Heart left ventricle (tissue), 13 donors: ENCODE measurements around the gene MXD1.

Experiments used
- CTCF ChIP-seq, 12 donors: fragments of 200-600 bp; sonication (generic) in 4 of 12; IDR thresholded peaks; one replicate each; pipeline versions ENCODE4 v1.5.0 to v1.8.0; 2018 to 2022; ENCODE audit warnings: antibody characterized with exemption in 12 of 12, mild to moderate bottlenecking in 5 of 12
- POLR2A ChIP-seq, 2 donors: fragments of 450-650 bp; IDR thresholded peaks; one replicate each; pipeline ENCODE4 v1.6.1; 2017; ENCODE audit warnings: antibody characterized with exemption in 2 of 2, mild to moderate bottlenecking in 2 of 2, moderate library complexity in 2 of 2
- donor health status: ischemic (EF 13 %, LVEDD 7.1; RV severe dilation, severe dysfunction).
- donor health status: DM: no; HTN: yes; CAD: no.
- donor health status: DM: no; HTN: no; CAD: no.
- donor health status: ischemic (EF 25% LVEDD 6.9; RV normal size, moderate dysfunction).
- donor health status: ischemic (EF 25% LVEDD 5.7; RV mildly dilated, moderate dysfunction).
- donor health status: ischemic (EF 35%, LVEDD 5.7; RV mildly dilated, moderate dysfunction).
- donor health status: nonischemic (EF 11% LVEDD 7.7; RV severe dilation, severe dysfunction).
- donor health status: DM: yes; HTN: yes; CAD: no.
- donor health status: PGD.
- donor health status: ischemic (EF 29% LVEDD 5.4; RV normal size, mild dysfunction).
- donor health status: nonischemic (EF 23%, LVEDD 6.1; RV moderate dilation, normal function).

GRCh38 chr2:69956475-69956979 lies 41.6 kb downstream of the MXD1 start:
- TF ChIP-seq CTCF (IDR thresholded peaks at IDR 0.05) (no peak), POLR2A (IDR thresholded peaks at IDR 0.05) (no peak)
